Gastroesophageal sphincter (tissue), 4 donors: ENCODE data around the gene ERF. TPM values are rescaled to one million over a fixed set of nuclear protein-coding genes. Genes with fewer than 3 reads are reported as not detected.

ENCODE experiments used
- ATAC-seq: fragments of 150-250 bp; one replicate; pipeline ENCODE4 v1.9.1; 2016; ENCODE audit warnings: mild to moderate bottlenecking, moderate library complexity
- H3K27ac ChIP-seq, 4 donors: fragments of 200-600 bp; sonication (generic) in 3 of 4; 1 replicate in 3 of 4; 2 replicates in 1 of 4; pipeline ENCODE4 v1.5.1; 2016 to 2019
- H3K27me3 ChIP-seq: fragments of 200-600 bp; sonication (generic); one replicate; pipeline ENCODE4 v1.5.1; 2019
- H3K36me3 ChIP-seq, 2 donors: fragments of 200-600 bp; sonication (generic); one replicate each; pipeline ENCODE4 v1.5.1; 2019; ENCODE audit warnings: control low read depth in 1 of 2
- H3K4me1 ChIP-seq, 3 donors: fragments of 200-600 bp; sonication (generic); 1 replicate in 2 of 3; 2 replicates in 1 of 3; pipeline ENCODE4 v1.5.1; 2016 to 2019; ENCODE audit warnings: control low read depth in 2 of 3
- H3K4me3 ChIP-seq, 2 donors: fragments of 200-600 bp; sonication (generic); one replicate each; pipeline ENCODE4 v1.5.1; 2019; ENCODE audit warnings: mild to moderate bottlenecking in 1 of 2, moderate library complexity in 1 of 2
- H3K9me3 ChIP-seq, 3 donors: fragments of 200-600 bp; sonication (generic); one replicate each; pipeline ENCODE4 v1.5.1; 2017 to 2019; ENCODE audit warnings: control low read depth in 2 of 3
- EP300 ChIP-seq: sonication (generic); formaldehyde crosslinking; IDR thresholded peaks from one replicate; pipeline ENCODE4 v1.6.1; 2017; ENCODE audit warnings: antibody characterized with exemption, mild to moderate bottlenecking
- POLR2A ChIP-seq, 2 donors: fragments of 450-650 bp; IDR thresholded peaks; one replicate each; pipeline ENCODE4 v1.6.1; 2017; ENCODE audit warnings: antibody characterized with exemption in 2 of 2, mild to moderate bottlenecking in 2 of 2, moderate library complexity in 1 of 2
- POLR2AphosphoS5 ChIP-seq: sonication (generic); formaldehyde crosslinking; IDR thresholded peaks from one replicate; pipeline ENCODE4 v1.6.1; 2017; ENCODE audit warnings: antibody characterized with exemption
- WGBS, 2 donors: methylation state at CpG; one replicate each; pipeline ENCODE4 v1.1.5; 2018; ENCODE audit warnings: low coverage in 1 of 2; 5-methylcytosine and 5-hydroxymethylcytosine counted together
- total RNA-seq, 4 donors: library from RNA; depleted of rRNA; stranded (reverse); fragments of >200 nt; gene quantifications; one replicate each; pipeline ENCODE4 v1.1.0, GENCODE V29; 2016
- TF ChIP-seq, protein P1 (sequence below), 4 experiments: fragments of 200-600 bp in 2 of 4; fragments of 450-650 bp in 2 of 4; sonication (generic) in 1 of 4; IDR thresholded peaks; one replicate each; pipeline ENCODE4 v1.5.1; 2017 to 2019; ENCODE audit warnings: antibody characterized with exemption in 4 of 4, mild to moderate bottlenecking in 2 of 4, moderate library complexity in 2 of 4

Gene ERF
- total RNA-seq, 4 donors from 2014 or later = 28.4 to 46.4 (median 39.9) TPM

DNA sequence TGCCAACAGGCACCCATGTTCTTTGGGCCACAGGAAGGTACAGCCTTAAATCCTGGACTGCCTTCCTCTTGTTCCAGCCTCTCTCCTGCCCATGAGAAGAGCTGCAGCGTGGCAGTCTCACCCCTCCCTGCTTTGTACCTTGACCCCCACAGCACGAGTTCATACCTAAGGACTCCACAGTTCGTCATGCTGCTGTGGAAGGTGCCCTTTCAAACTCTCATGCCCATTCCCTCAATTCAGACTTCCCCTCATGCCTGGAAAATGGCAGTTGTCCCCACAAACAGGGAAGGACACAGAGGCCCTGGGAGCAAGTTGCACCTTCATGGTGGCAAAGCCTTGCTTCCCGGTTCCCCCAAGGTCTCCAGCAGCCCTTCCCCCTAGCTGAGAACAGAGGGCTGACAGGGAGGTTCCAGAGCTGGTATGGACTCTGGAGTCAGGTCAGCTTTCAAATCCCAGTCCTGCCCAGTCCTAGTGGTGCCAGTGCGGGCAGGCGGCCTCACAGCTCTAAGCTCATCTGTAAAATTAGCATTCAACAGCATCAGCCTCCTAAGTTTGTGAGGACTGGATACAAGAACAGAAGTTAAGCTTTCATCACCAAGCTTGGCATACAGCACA lies 21.1 kb downstream of the ERF start:
- Histone ChIP-seq H3K4me3 (no peak overlapping the region), H3K4me1 (peaks cover 0 to 26% (median 3%) of the 10 kb centered on the region in 3 donors), H3K27me3 (no peaks in the 10 kb centered on the region), H3K27ac (no peak overlapping the region), H3K9me3 (no peaks in the 10 kb centered on the region), H3K36me3 (peaks cover 0 to 96% of the 10 kb centered on the region in 2 donors)
- TF ChIP-seq POLR2A (IDR thresholded peaks at IDR 0.05) = no peak
- TF ChIP-seq, protein P1, sequence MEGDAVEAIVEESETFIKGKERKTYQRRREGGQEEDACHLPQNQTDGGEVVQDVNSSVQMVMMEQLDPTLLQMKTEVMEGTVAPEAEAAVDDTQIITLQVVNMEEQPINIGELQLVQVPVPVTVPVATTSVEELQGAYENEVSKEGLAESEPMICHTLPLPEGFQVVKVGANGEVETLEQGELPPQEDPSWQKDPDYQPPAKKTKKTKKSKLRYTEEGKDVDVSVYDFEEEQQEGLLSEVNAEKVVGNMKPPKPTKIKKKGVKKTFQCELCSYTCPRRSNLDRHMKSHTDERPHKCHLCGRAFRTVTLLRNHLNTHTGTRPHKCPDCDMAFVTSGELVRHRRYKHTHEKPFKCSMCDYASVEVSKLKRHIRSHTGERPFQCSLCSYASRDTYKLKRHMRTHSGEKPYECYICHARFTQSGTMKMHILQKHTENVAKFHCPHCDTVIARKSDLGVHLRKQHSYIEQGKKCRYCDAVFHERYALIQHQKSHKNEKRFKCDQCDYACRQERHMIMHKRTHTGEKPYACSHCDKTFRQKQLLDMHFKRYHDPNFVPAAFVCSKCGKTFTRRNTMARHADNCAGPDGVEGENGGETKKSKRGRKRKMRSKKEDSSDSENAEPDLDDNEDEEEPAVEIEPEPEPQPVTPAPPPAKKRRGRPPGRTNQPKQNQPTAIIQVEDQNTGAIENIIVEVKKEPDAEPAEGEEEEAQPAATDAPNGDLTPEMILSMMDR (IDR thresholded peaks at IDR 0.05) = no peak
- TF ChIP-seq EP300 = no peak
- TF ChIP-seq POLR2AphosphoS5 = no peak
- 76 to 100% methylated on average over 1 to 3 of the region's 6 CpGs for WGBS, 2 donors
- no peak for ATAC-seq

DNA sequence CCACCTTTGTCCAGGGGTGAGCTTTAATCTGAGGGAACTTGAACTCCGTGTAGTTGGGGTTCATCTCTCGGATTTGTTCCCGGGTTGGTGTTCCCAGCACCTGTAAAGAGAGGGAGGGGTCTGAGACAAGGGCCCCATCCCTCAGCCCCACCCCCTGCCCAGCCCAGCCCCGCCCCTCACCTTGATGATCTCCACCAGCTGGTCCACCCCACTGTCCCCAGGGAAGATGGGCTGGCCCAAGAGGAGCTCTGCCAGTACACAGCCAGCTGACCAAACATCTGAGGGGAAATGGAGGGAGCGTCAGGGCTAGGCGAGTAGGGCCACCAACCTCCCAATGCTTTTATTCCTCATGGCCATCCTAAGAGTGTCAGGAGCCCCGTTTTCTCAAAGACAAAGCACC lies 21.8 kb downstream of the ERF start:
- H3K27me3 ChIP-seq = no peaks in the 10 kb centered on the region
- WGBS, 2 donors = 80% methylated on average over 1 of the region's 7 CpGs; no CpG with 5 or more reads in 1 of the 2 donors
- no peak overlapping the region for H3K27ac ChIP-seq
- no peak for ATAC-seq
- H3K4me3 ChIP-seq = no peak overlapping the region
- TF ChIP-seq, protein P1 (IDR thresholded peaks at IDR 0.05) = no peak
- no peak for TF ChIP-seq POLR2AphosphoS5
- no peak for TF ChIP-seq POLR2A (IDR thresholded peaks at IDR 0.05)
- TF ChIP-seq EP300 = no peak
- peaks cover 0 to 100% of the 10 kb centered on the region in 2 donors for H3K36me3 ChIP-seq
- H3K9me3 ChIP-seq = no peaks in the 10 kb centered on the region
- peaks cover 0 to 24% (median 3%) of the 10 kb centered on the region in 3 donors for H3K4me1 ChIP-seq

- Histone ChIP-seq H3K4me3 (no peak overlapping the region), H3K36me3 (peaks cover 0 to 100% of the 10 kb centered on the region in 2 donors), H3K9me3 (no peaks in the 10 kb centered on the region), H3K27ac (no peak overlapping the region), H3K4me1 (peaks cover 0 to 24% (median 3%) of the 10 kb centered on the region in 3 donors), H3K27me3 (no peaks in the 10 kb centered on the region)
- no peak for ATAC-seq
- TF ChIP-seq EP300 (no peak), POLR2AphosphoS5 (no peak)
- TF ChIP-seq, protein P1 (IDR thresholded peaks at IDR 0.05) = no peak
- 86 to 100% methylated on average over 1 of the region's 10 CpGs for WGBS, 2 donors
These were observed 22.5 kb downstream of the ERF start for GRCh38 chr19:42232435-42232834.

DNA sequence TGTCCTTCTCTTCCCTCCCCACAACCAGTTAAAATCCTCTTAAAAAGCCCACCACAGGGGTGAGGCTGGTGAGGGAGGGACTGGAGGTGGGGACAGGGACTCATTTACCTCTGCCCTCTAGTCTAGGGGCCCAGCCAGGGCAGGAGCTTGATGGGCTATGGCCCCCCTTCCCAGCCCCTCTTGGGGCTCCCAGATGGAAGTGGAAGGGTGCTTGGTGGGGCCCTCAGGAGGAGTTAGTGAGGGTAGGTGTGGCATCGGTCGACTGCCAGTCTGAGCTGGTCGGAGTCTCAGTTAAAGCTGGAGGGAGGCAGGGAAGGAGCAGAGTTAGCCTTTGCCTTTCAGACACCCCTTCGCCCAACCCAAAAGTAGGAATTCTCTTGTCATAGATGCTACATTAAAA lies 24.4 kb downstream of the ERF start:
- H3K9me3 ChIP-seq = no peaks in the 10 kb centered on the region
- ATAC-seq = no peak
- no peaks in the 10 kb centered on the region for H3K27me3 ChIP-seq
- TF ChIP-seq POLR2AphosphoS5 (no peak), POLR2A (IDR thresholded peaks at IDR 0.05) (no peak), EP300 (no peak)
- TF ChIP-seq, protein P1 (IDR thresholded peaks at IDR 0.05) = no peak
- 72% methylated on average over 3 of the region's 4 CpGs; no CpG with 5 or more reads in 1 of the 2 donors for WGBS, 2 donors
- H3K4me3 ChIP-seq = no peak overlapping the region
- H3K36me3 ChIP-seq = peaks cover 0 to 100% of the 10 kb centered on the region in 2 donors
- peak overlapping the region in 2 of 4 donors; percentile 14 to 20 for H3K27ac ChIP-seq
- peaks cover 0 to 19% (median 3%) of the 10 kb centered on the region in 3 donors for H3K4me1 ChIP-seq

DNA sequence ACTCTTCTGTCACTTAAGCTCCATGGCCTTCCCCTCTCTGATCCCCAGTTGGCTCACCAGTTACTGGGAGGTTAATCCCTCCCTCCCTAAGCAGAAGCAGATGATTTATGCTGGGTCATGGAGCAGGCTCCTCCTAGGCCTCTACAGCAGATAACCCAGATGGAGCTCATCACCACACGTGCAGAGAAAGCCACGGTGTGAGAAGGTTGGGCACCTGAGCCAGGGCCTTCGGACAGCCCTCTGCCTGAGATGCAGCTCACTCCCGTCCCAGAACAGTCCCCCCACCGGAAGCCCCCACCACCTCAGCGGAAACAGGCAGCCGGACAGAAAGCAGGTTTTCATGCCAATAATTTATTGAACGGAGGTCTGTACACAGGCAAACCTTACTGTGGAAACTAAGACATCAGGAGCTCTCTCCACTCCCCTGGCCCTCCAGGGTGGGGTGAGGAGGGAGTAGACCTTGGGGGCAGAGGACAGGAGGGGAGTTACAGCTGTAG lies 25.0 kb downstream of the ERF start:
- peaks cover 0 to 100% of the 10 kb centered on the region in 2 donors for H3K36me3 ChIP-seq
- H3K27ac ChIP-seq = peak overlapping the region in 2 of 4 donors; percentile 14 to 20
- no peaks in the 10 kb centered on the region for H3K9me3 ChIP-seq
- peaks cover 0 to 19% (median 3%) of the 10 kb centered on the region in 3 donors for H3K4me1 ChIP-seq
- H3K27me3 ChIP-seq = no peaks in the 10 kb centered on the region
- no peak overlapping the region for H3K4me3 ChIP-seq
- 20% methylated on average over 2 of the region's 8 CpGs; no CpG with 5 or more reads in 1 of the 2 donors for WGBS, 2 donors
- TF ChIP-seq POLR2A (IDR thresholded peaks at IDR 0.05) (no peak), POLR2AphosphoS5 (no peak), EP300 (no peak)
- TF ChIP-seq, protein P1 (IDR thresholded peaks at IDR 0.05) = no peak
- ATAC-seq = no peak
